Thyroid gland (tissue), 4 donors: ENCODE results near the gene CDKL5.
A peak's percentile ranks its signal among the peaks of the same experiment; 100 is the strongest.

Source experiments
- CTCF ChIP-seq, 6 experiments: fragments of 200-600 bp in 3 of 6; fragments of 450-650 bp in 3 of 6; sonication (generic) in 3 of 6; IDR thresholded peaks; one replicate each; pipeline ENCODE4 v1.5.1; 2016 to 2019; ENCODE audit warnings: antibody characterized with exemption in 6 of 6, mild to moderate bottlenecking in 2 of 6, inconsistent platforms in 1 of 6, moderate library complexity in 1 of 6
- POLR2A ChIP-seq, 2 donors: fragments of 450-650 bp; IDR thresholded peaks; one replicate each; pipeline ENCODE4 v1.6.1; 2017; ENCODE audit warnings: antibody characterized with exemption in 2 of 2, mild to moderate bottlenecking in 2 of 2, moderate library complexity in 1 of 2

DNA sequence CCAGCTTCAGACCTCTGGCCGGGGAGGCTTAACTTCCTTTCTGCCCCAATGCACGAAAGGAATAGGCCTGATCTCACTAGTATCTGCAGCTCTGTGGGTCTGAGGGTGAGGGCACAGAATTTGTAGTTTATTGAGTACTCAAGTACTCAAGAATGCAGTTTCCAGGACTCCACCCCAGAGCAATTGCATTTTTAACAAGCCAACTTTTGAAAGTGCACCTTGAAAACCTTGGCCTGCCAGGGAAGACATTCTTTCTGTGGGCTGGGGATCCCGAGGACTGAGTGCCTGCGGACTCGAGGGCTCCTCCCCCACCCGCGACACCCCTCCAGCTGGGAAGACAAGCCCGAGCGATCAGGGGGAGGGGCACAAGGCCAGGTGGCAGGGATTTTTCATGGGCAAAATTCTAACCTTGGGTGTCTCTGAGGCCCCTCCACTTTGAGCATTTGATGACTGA, 224.1 kb downstream of the CDKL5 start:
- TF ChIP-seq POLR2A (IDR thresholded peaks at IDR 0.05) (peak in 1 of 2 donors; percentile 32), CTCF (IDR thresholded peaks at IDR 0.05) (no peak)
